ENCODE measurements around the gene SLC13A2. TPM values are rescaled to one million over a fixed set of nuclear protein-coding genes. Genes with fewer than 3 reads are reported as not detected.

The SLC13A2 gene
- total and polyA plus RNA-seq, 2 donors (not counting 3 experiments of a cell fraction or from before 2014, with no cell fraction given) = not detected

GRCh38 chr17:28470266-28470913 is 3.1 kb upstream of the SLC13A2 start:
- FAIRE-seq (no peak), DNase-seq (ENCODE audit: low read depth, low spot score) (no peak)
- dilution Hi-C loops (cut with MboI; ENCODE audit: extremely low pct_ligation_motif_present, low sequenced_read_pairs) = no loop called here
- no peaks in the 10 kb centered on the region for H3K36me3 ChIP-seq (ENCODE audit: control insufficient read depth in 2 of 2, extremely low read depth in 1 of 2, insufficient read depth in 2 of 2, low read length in 2 of 2)
- no peaks in the 10 kb centered on the region for H3K4me1 ChIP-seq (ENCODE audit: control insufficient read depth, extremely low read depth, insufficient read depth, low read length)
- no peak overlapping the region for H3K27ac ChIP-seq (ENCODE audit: insufficient read depth, low read depth, low read length)
- no peak overlapping the region for H2AFZ ChIP-seq (ENCODE audit: low read depth, low read length)
- ChIA-PET POLR2A (no interaction called here), CTCF (no interaction called here)
- H3K9me3 ChIP-seq (replicated peaks; ENCODE audit: control insufficient read depth, insufficient read depth, low read length) = no peaks in the 10 kb centered on the region
- intact Hi-C loops (cut with micrococcal nuclease) = no loop called here
- H3K27me3 ChIP-seq (ENCODE audit: control insufficient read depth in 2 of 2, insufficient read depth in 2 of 2, low read length in 2 of 2) = peaks cover 4 to 5% of the 10 kb centered on the region in 2 experiments
- BruUV-seq (replicated peaks) = no TSS peak
- no peak overlapping the region for H3K4me3 ChIP-seq (replicated peaks in 1 of 3; ENCODE audit: insufficient read depth in 1 of 3, low read depth in 1 of 3, low read length in 3 of 3)
- no peaks in the 10 kb centered on the region for H3K79me2 ChIP-seq (ENCODE audit: control insufficient read depth, insufficient read depth, low read length)
- H4K20me1 ChIP-seq (replicated peaks; ENCODE audit: control insufficient read depth, extremely low read depth, insufficient read depth, low read length) = no peaks in the 10 kb centered on the region
- H3K9me1 ChIP-seq (replicated peaks; ENCODE audit: control insufficient read depth, extremely low read depth, insufficient read depth, low read length) = no peaks in the 10 kb centered on the region
- H3K4me2 ChIP-seq (ENCODE audit: insufficient read depth, low read length) = no peak overlapping the region
- H3K9ac ChIP-seq (replicated peaks; ENCODE audit: extremely low read depth, insufficient read depth, low read length) = no peak overlapping the region
- TF ChIP-seq FOS (IDR thresholded peaks at IDR 0.05; ENCODE audit: borderline replicate concordance, insufficient read depth, low read length) = no peak

GRCh38 chr17:28470914-28471366 is 2.5 kb upstream of the SLC13A2 start:
- no peaks in the 10 kb centered on the region for H3K9me3 ChIP-seq (replicated peaks; ENCODE audit: control insufficient read depth, insufficient read depth, low read length)
- ChIA-PET CTCF (no interaction called here), POLR2A (no interaction called here)
- no peak overlapping the region for H3K27ac ChIP-seq (ENCODE audit: insufficient read depth, low read depth, low read length)
- intact Hi-C loops (cut with micrococcal nuclease) = no loop called here
- TF ChIP-seq JUN (IDR thresholded peaks at IDR 0.05; ENCODE audit: borderline replicate concordance, insufficient read depth, insufficient read length, low read depth) (no peak), CTCF (IDR thresholded peaks at IDR 0.05; ENCODE audit: extremely low read depth in 1 of 2, insufficient read depth in 1 of 2, low read depth in 1 of 2, low read length in 2 of 2) (no peak), GATA2 (IDR thresholded peaks at IDR 0.05; ENCODE audit: insufficient read depth, insufficient read length, low read depth, low read length) (no peak), MAX (IDR thresholded peaks at IDR 0.05; ENCODE audit: insufficient read depth, insufficient read length) (no peak), FOS (IDR thresholded peaks at IDR 0.05; ENCODE audit: borderline replicate concordance, insufficient read depth, low read length) (no peak), POLR2A (IDR thresholded peaks at IDR 0.05; ENCODE audit: low read depth, low read length) (no peak), EZH2 (IDR thresholded peaks at IDR 0.05; ENCODE audit: borderline replicate concordance, low read depth, low read length, severe bottlenecking) (no peak), POLR2AphosphoS5 (IDR thresholded peaks at IDR 0.05; ENCODE audit: insufficient read depth, low read depth, low read length) (no peak), MYC (IDR thresholded peaks at IDR 0.05; ENCODE audit: low read depth, low read length) (no peak)
- H3K27me3 ChIP-seq (ENCODE audit: control insufficient read depth in 2 of 2, insufficient read depth in 2 of 2, low read length in 2 of 2) = peaks cover 4 to 5% of the 10 kb centered on the region in 2 experiments
- no peak for DNase-seq (ENCODE audit: low read depth, low spot score)
- no peaks in the 10 kb centered on the region for H3K36me3 ChIP-seq (ENCODE audit: control insufficient read depth in 2 of 2, extremely low read depth in 1 of 2, insufficient read depth in 2 of 2, low read length in 2 of 2)
- no peak overlapping the region for H2AFZ ChIP-seq (ENCODE audit: low read depth, low read length)
- H3K4me3 ChIP-seq (replicated peaks in 1 of 3; ENCODE audit: insufficient read depth in 1 of 3, low read depth in 1 of 3, low read length in 3 of 3) = no peak overlapping the region
- H3K9ac ChIP-seq (replicated peaks; ENCODE audit: extremely low read depth, insufficient read depth, low read length) = no peak overlapping the region
- no peaks in the 10 kb centered on the region for H3K9me1 ChIP-seq (replicated peaks; ENCODE audit: control insufficient read depth, extremely low read depth, insufficient read depth, low read length)
- no peaks in the 10 kb centered on the region for H3K79me2 ChIP-seq (ENCODE audit: control insufficient read depth, insufficient read depth, low read length)
- FAIRE-seq = no peak
- BruUV-seq (replicated peaks) = no TSS peak
- no peaks in the 10 kb centered on the region for H4K20me1 ChIP-seq (replicated peaks; ENCODE audit: control insufficient read depth, extremely low read depth, insufficient read depth, low read length)
- no peak overlapping the region for H3K4me2 ChIP-seq (ENCODE audit: insufficient read depth, low read length)
- no peaks in the 10 kb centered on the region for H3K4me1 ChIP-seq (ENCODE audit: control insufficient read depth, extremely low read depth, insufficient read depth, low read length)
- dilution Hi-C loops (cut with MboI; ENCODE audit: extremely low pct_ligation_motif_present, low sequenced_read_pairs) = no loop called here
